Keratinocyte (primary cell): ENCODE results near the gene PAAF1. TPM values are rescaled to one million over a fixed set of nuclear protein-coding genes. Genes with fewer than 3 reads are reported as not detected.

Source experiments
- DNase-seq: peaks from one replicate; pipeline ENCODE4 v3.0.0-alpha.2; 2011; ENCODE audit warnings: low read depth, missing footprints, low spot score
- FAIRE-seq: peaks from 2 replicates; lab custom pipeline; 2011; peaks lifted over from hg19 to GRCh38; lab: Jason Lieb, UNC
- H2AFZ ChIP-seq: 2 replicates; pipeline ENCODE4 v1.6.0; 2012; ENCODE audit warnings: low read length, control low read depth, inconsistent platforms; ENCODE audit not compliant: control insufficient read depth
- H3K27ac ChIP-seq: 2 replicates; pipeline ENCODE4 v1.5.1; 2011; ENCODE audit warnings: low read length; ENCODE audit not compliant: control insufficient read depth, insufficient read depth
- H3K27me3 ChIP-seq: 3 replicates; pipeline ENCODE4 v1.6.0; 2011; ENCODE audit warnings: low read length; ENCODE audit not compliant: control insufficient read depth, insufficient read depth; ENCODE audit errors: extremely low read depth
- H3K36me3 ChIP-seq, 2 experiments: 2 replicates in 1 of 2; 3 replicates in 1 of 2; pipeline ENCODE4 v1.5.1; 2011; ENCODE audit warnings: low read length in 2 of 2, mild to moderate bottlenecking in 1 of 2; ENCODE audit not compliant: control insufficient read depth in 2 of 2, insufficient read depth in 2 of 2; ENCODE audit errors: extremely low read depth in 1 of 2
- H3K4me1 ChIP-seq: 3 replicates; pipeline ENCODE4 v1.5.1; 2011; ENCODE audit warnings: low read length; ENCODE audit not compliant: control insufficient read depth, insufficient read depth; ENCODE audit errors: extremely low read depth
- H3K4me2 ChIP-seq: 3 replicates; pipeline ENCODE4 v1.6.0; 2011; ENCODE audit warnings: low read depth, low read length; ENCODE audit not compliant: control insufficient read depth, insufficient read depth; ENCODE audit errors: extremely low read depth
- H3K4me3 ChIP-seq, 3 experiments: fragments of 200-600 bp in 1 of 3; sonication (generic) in 1 of 3; 2 replicates in 2 of 3; 3 replicates in 1 of 3; pipeline ENCODE4 v1.5.1; 2011 to 2016; ENCODE audit warnings: low read length in 3 of 3, mild to moderate bottlenecking in 3 of 3, control low read depth in 2 of 3, inconsistent platforms in 1 of 3, low read depth in 1 of 3, mixed read lengths in 1 of 3, mixed run types in 1 of 3, moderate library complexity in 1 of 3; ENCODE audit not compliant: control insufficient read depth in 2 of 3, insufficient read depth in 2 of 3; ENCODE audit errors: extremely low read depth in 1 of 3
- H3K79me2 ChIP-seq: 2 replicates; pipeline ENCODE4 v1.6.0; 2012; ENCODE audit warnings: low read length; ENCODE audit not compliant: control insufficient read depth, insufficient read depth
- H3K9ac ChIP-seq: 3 replicates; pipeline ENCODE4 v1.6.0; 2011; ENCODE audit warnings: low read length; ENCODE audit not compliant: control insufficient read depth, insufficient read depth; ENCODE audit errors: extremely low read depth
- H3K9me1 ChIP-seq: 3 replicates; pipeline ENCODE4 v1.6.0; 2011; ENCODE audit warnings: low read length; ENCODE audit not compliant: control insufficient read depth, insufficient read depth; ENCODE audit errors: extremely low read depth
- H3K9me3 ChIP-seq: 2 replicates; pipeline ENCODE4 v1.5.1; 2012; ENCODE audit warnings: low read depth, low read length; ENCODE audit not compliant: control insufficient read depth
- H4K20me1 ChIP-seq: 3 replicates; pipeline ENCODE4 v1.6.0; 2011; ENCODE audit warnings: low read length; ENCODE audit not compliant: control insufficient read depth, insufficient read depth; ENCODE audit errors: extremely low read depth
- CTCF ChIP-seq, 3 experiments: IDR thresholded peaks in 1 of 3; conservative IDR thresholded peaks in 1 of 3; optimal IDR thresholded peaks in 1 of 3; 2 replicates in 2 of 3; 3 replicates in 1 of 3; pipeline versions ENCODE3 to v1.5.1; 2011; ENCODE audit warnings: low read length in 3 of 3, mild to moderate bottlenecking in 3 of 3, moderate library complexity in 2 of 3, control low read depth in 1 of 3, inconsistent platforms in 1 of 3; ENCODE audit not compliant: insufficient read depth in 2 of 3; ENCODE audit errors: extremely low read depth in 1 of 3
- EZH2 ChIP-seq: IDR thresholded peaks from one replicate; pipeline ENCODE4 v1.6.1; 2012; ENCODE audit warnings: inconsistent platforms, mild to moderate bottlenecking, low read length, moderate library complexity
- dilution Hi-C: fragments of 300-500 bp; cut with MboI; formaldehyde crosslinking; loops from one replicate; pipeline ENCODE4 v1.7.0; 2020; ENCODE audit warnings: low sequenced_read_pairs; ENCODE audit not compliant: extremely low pct_ligation_motif_present
- polyA plus RNA-seq, 5 experiments: library from polyadenylated mRNA; depleted of rRNA in 3 of 5; stranded (reverse) in 3 of 5; stranded (forward) in 1 of 5; unstranded in 1 of 5; fragments of >200 nt; gene quantifications; 1 replicate in 1 of 5; 2 replicates in 3 of 5; 3 replicates in 1 of 5; pipeline versions ENCODE4 v1.2.1 to v1.2.3, GENCODE V29; 2011 to 2012; ENCODE audit warnings: missing spikeins in 2 of 5, low read depth in 1 of 5, low replicate concordance in 1 of 5

Gene PAAF1
- polyA plus RNA-seq, 1 donor (not counting 4 experiments of a cell fraction or from before 2014, with no cell fraction given), result 19.1 TPM

- no peak for TF ChIP-seq EZH2
- TF ChIP-seq CTCF (optimal IDR thresholded peaks at IDR 0.05 in 1 of 3, IDR thresholded peaks at IDR 0.05 in 1 of 3, conservative IDR thresholded peaks at IDR 0.05 in 1 of 3; ENCODE audit: extremely low read depth in 1 of 3, insufficient read depth in 2 of 3, low read length in 3 of 3), result no peak
- Histone ChIP-seq H3K4me2 (no peak overlapping the region), H3K4me1 (no peaks in the 10 kb centered on the region), H4K20me1 (no peaks in the 10 kb centered on the region), H3K79me2 (no peaks in the 10 kb centered on the region), H3K9ac (no peak overlapping the region), H3K27ac (no peak overlapping the region), H3K4me3 (no peak overlapping the region), H3K9me3 (no peaks in the 10 kb centered on the region), H3K36me3 (peaks cover 0 to 3% of the 10 kb centered on the region in 2 experiments), H2AFZ (no peak overlapping the region), H3K9me1 (no peaks in the 10 kb centered on the region), H3K27me3 (no peaks in the 10 kb centered on the region)
- DNase-seq (no peak), FAIRE-seq (no peak)
- dilution Hi-C loops, result no loop called here
Observed at GRCh38 chr11:73839123-73839457, 37.7 kb upstream of the PAAF1 start.

- no peak overlapping the region for H3K4me3 ChIP-seq
- H3K36me3 ChIP-seq, result peaks cover 0 to 6% of the 10 kb centered on the region in 2 experiments
- DNase-seq (no peak), FAIRE-seq (no peak)
- H4K20me1 ChIP-seq, result no peaks in the 10 kb centered on the region
- TF ChIP-seq CTCF (optimal IDR thresholded peaks at IDR 0.05 in 1 of 3, IDR thresholded peaks at IDR 0.05 in 1 of 3, conservative IDR thresholded peaks at IDR 0.05 in 1 of 3; ENCODE audit: extremely low read depth in 1 of 3, insufficient read depth in 2 of 3, low read length in 3 of 3) (no peak), EZH2 (no peak)
- H3K4me1 ChIP-seq, result peaks cover 18% of the 10 kb centered on the region
- no peaks in the 10 kb centered on the region for H3K9me3 ChIP-seq
- no peak overlapping the region for H3K4me2 ChIP-seq
- no peaks in the 10 kb centered on the region for H3K9me1 ChIP-seq
- no peaks in the 10 kb centered on the region for H3K27me3 ChIP-seq
- no peak overlapping the region for H3K9ac ChIP-seq
- H3K79me2 ChIP-seq, result no peaks in the 10 kb centered on the region
- no peak overlapping the region for H3K27ac ChIP-seq
- dilution Hi-C loops, result no loop called here
- no peak overlapping the region for H2AFZ ChIP-seq
Observed at GRCh38 chr11:73851046-73851764, 25.6 kb upstream of the PAAF1 start.
